Naive thymus-derived CD4-positive, alpha-beta T cell (primary cell): Measurements from ENCODE around the gene SLC34A1. TPM values are rescaled to one million over a fixed set of nuclear protein-coding genes. Genes with fewer than 3 reads are reported as not detected.
"Not testable (repeated sequence)": the region's sequence is repeated elsewhere in the genome, so short reads cannot be mapped to it uniquely, and the experiment has no call there.

ENCODE experiments used
- ATAC-seq: fragments of 150-1000 bp; cut with Tn5 transposase; 2 replicates; pipeline ENCODE4 v1.10.0; 2021; ENCODE audit warnings: mild to moderate bottlenecking, moderate library complexity
- CTCF ChIA-PET: fragments of 350-600 bp; sonication (Branson Sonifier 250); formaldehyde crosslinking; loops from one replicate; lab custom pipeline; 2021; ENCODE audit warnings: antibody characterized with exemption; lab: Charles Lee
- POLR2A ChIA-PET: fragments of 350-600 bp; sonication (Branson Sonifier 250); formaldehyde crosslinking; loops from one replicate; lab custom pipeline; 2021; ENCODE audit warnings: antibody characterized with exemption, inconsistent platforms; lab: Charles Lee
- DNase-seq, 9 donors: peaks; one replicate each; pipeline versions ENCODE4 v3.0.0 to v3.0.0-alpha.2; 2020 to 2022; ENCODE audit warnings: mixed read lengths in 1 of 9
- H3K27ac ChIP-seq: one replicate; pipeline ENCODE4 v1.7.0; 2013; ENCODE audit warnings: mild to moderate bottlenecking, low read depth, low read length, moderate library complexity
- H3K27me3 ChIP-seq, 2 donors: one replicate each; pipeline ENCODE4 v1.7.0; 2013; ENCODE audit warnings: low read length in 2 of 2, mild to moderate bottlenecking in 2 of 2, moderate library complexity in 2 of 2; ENCODE audit not compliant: control insufficient read depth in 2 of 2, insufficient read depth in 2 of 2
- H3K36me3 ChIP-seq, 3 experiments: 1 replicate in 2 of 3; 2 replicates in 1 of 3; pipeline ENCODE4 v1.7.0; 2013; ENCODE audit warnings: low read length in 3 of 3, mild to moderate bottlenecking in 3 of 3, moderate library complexity in 1 of 3; ENCODE audit not compliant: insufficient read depth in 3 of 3, control insufficient read depth in 2 of 3
- H3K4me1 ChIP-seq, 2 donors: one replicate each; pipeline ENCODE4 v1.7.0; 2013; ENCODE audit warnings: low read length in 2 of 2, mild to moderate bottlenecking in 2 of 2, moderate library complexity in 1 of 2; ENCODE audit not compliant: control insufficient read depth in 2 of 2, insufficient read depth in 2 of 2
- H3K4me3 ChIP-seq: 2 replicates; pipeline ENCODE4 v1.7.0; 2013; ENCODE audit warnings: mild to moderate bottlenecking, low read length
- H3K9me3 ChIP-seq, 3 experiments: 1 replicate in 2 of 3; 2 replicates in 1 of 3; pipeline ENCODE4 v1.7.0; 2013; ENCODE audit warnings: low read length in 3 of 3; ENCODE audit not compliant: control insufficient read depth in 2 of 3
- H3K27ac Mint-ChIP-seq, 9 donors: one replicate each; pipeline ENCODE4 v1.8.0; 2020 to 2022; ENCODE audit warnings: mixed read lengths in 9 of 9, mild to moderate bottlenecking in 8 of 9, moderate library complexity in 5 of 9, inconsistent platforms in 2 of 9
- H3K27me3 Mint-ChIP-seq, 5 donors: one replicate each; pipeline ENCODE4 v1.8.0; 2021 to 2022; ENCODE audit warnings: mixed read lengths in 5 of 5, mild to moderate bottlenecking in 1 of 5
- H3K36me3 Mint-ChIP-seq, 5 donors: one replicate each; pipeline ENCODE4 v1.8.0; 2020 to 2022; ENCODE audit warnings: mixed read lengths in 5 of 5, mild to moderate bottlenecking in 3 of 5, inconsistent platforms in 1 of 5
- H3K4me1 Mint-ChIP-seq, 7 donors: one replicate each; pipeline ENCODE4 v1.8.0; 2020 to 2022; ENCODE audit warnings: mixed read lengths in 7 of 7, mild to moderate bottlenecking in 3 of 7, inconsistent platforms in 1 of 7
- H3K4me3 Mint-ChIP-seq, 10 donors: one replicate each; pipeline ENCODE4 v1.8.0; 2020 to 2022; ENCODE audit warnings: mild to moderate bottlenecking in 10 of 10, mixed read lengths in 10 of 10, moderate library complexity in 6 of 10, inconsistent platforms in 2 of 10
- H3K9me3 Mint-ChIP-seq, 11 donors: one replicate each; pipeline ENCODE4 v1.8.0; 2020 to 2022; ENCODE audit warnings: mixed read lengths in 11 of 11, mild to moderate bottlenecking in 4 of 11, inconsistent platforms in 1 of 11, moderate library complexity in 1 of 11
- intact Hi-C, 2 donors: fragments of 100-400 bp; cut with micrococcal nuclease; formaldehyde crosslinking; loops; one replicate each; pipeline ENCODE4 v1.15.1; 2023
- polyA plus RNA-seq, 2 donors: library from polyadenylated mRNA; unstranded; fragments of 300-500 nt; fragmentation: Illumina TruSeq; gene quantifications; one replicate each; pipeline ENCODE4 v1.2.3, GENCODE V29; 2021
- total RNA-seq, 6 experiments: library from RNA in 5 of 6; stranded (reverse) in 5 of 6; gene quantifications; 1 replicate in 5 of 6; 2 replicates in 1 of 6; pipeline ENCODE4 v1.2.3 and lab custom pipeline; 2021 to 2026

The SLC34A1 gene
- total and polyA plus RNA-seq, 7 experiments from 2014 or later: 0.27 to 0.29 TPM; not detected in 5

GRCh38 chr5:177420472-177420871 is 36.2 kb downstream of the SLC34A1 start:
- intact Hi-C loops, H3K9me3 ChIP-seq, H3K4me3 ChIP-seq, H3K4me1 ChIP-seq, H3K27ac ChIP-seq, ATAC-seq, H3K27ac Mint-ChIP-seq, H3K36me3 ChIP-seq, H3K4me3 Mint-ChIP-seq, H3K36me3 Mint-ChIP-seq, H3K27me3 ChIP-seq, H3K27me3 Mint-ChIP-seq, H3K9me3 Mint-ChIP-seq, DNase-seq: not testable (repeated sequence)
- peaks cover 6 to 22% (median 15%) of the 10 kb centered on the region in 7 donors for H3K4me1 Mint-ChIP-seq
- ChIA-PET POLR2A (interaction anchor here (11.1 to 23.7 kb wide), 2 partner anchors 9 to 26 kb away, joined by 179 to 804 read pairs; partner anchors contain the start of genes GRK6 and PRR7), CTCF (interaction anchor here (0.8 kb wide), 1 partner anchor 28 kb away, joined by 4 read pairs; no protein-coding TSS in a partner anchor)

GRCh38 chr5:177421062-177421798 is 37.0 kb downstream of the SLC34A1 start:
- Mint-ChIP-seq H3K27me3 (peaks cover 0 to under 1% (median 0%) of the 10 kb centered on the region in 5 donors), H3K27ac (peak overlapping the region in 1 of 9 donors; percentile 48), H3K36me3 (no peaks in the 10 kb centered on the region), H3K9me3 (peaks cover 0 to 2% (median 0%) of the 10 kb centered on the region in 11 donors), H3K4me1 (peaks cover 9 to 25% (median 16%) of the 10 kb centered on the region in 7 donors), H3K4me3 (no peak overlapping the region)
- ATAC-seq: no peak
- Histone ChIP-seq H3K36me3 (no peaks in the 10 kb centered on the region), H3K4me3 (no peak overlapping the region), H3K27me3 (no peaks in the 10 kb centered on the region), H3K9me3 (no peaks in the 10 kb centered on the region), H3K27ac (no peak overlapping the region), H3K4me1 (peaks cover 10 to 12% of the 10 kb centered on the region in 2 donors)
- ChIA-PET POLR2A (interaction anchor here (0.9 to 23.7 kb wide), 4 partner anchors 8 to 26 kb away, joined by 3 to 804 read pairs (median 92); partner anchors contain the start of genes GRK6 and PRR7), CTCF (interaction anchor here (1.5 kb wide), 1 partner anchor 18 kb away, joined by 6 read pairs; no protein-coding TSS in a partner anchor)
- no peak for DNase-seq
- intact Hi-C loops: no loop called here

GRCh38 chr5:177423671-177424070 is 39.4 kb downstream of the SLC34A1 start:
- Mint-ChIP-seq H3K4me3 (no peak overlapping the region), H3K4me1 (peaks cover 10 to 31% (median 17%) of the 10 kb centered on the region in 7 donors), H3K9me3 (peaks cover 0 to 4% (median 0%) of the 10 kb centered on the region in 11 donors), H3K27ac (peak overlapping the region in 1 of 9 donors; percentile 42), H3K36me3 (peaks cover 0 to 8% (median 3%) of the 10 kb centered on the region in 5 donors), H3K27me3 (peaks cover 0 to 3% (median 0%) of the 10 kb centered on the region in 5 donors)
- intact Hi-C loops: no loop called here
- Histone ChIP-seq H3K36me3 (no peaks in the 10 kb centered on the region), H3K9me3 (no peaks in the 10 kb centered on the region), H3K4me3 (no peak overlapping the region), H3K4me1 (peaks cover 10 to 16% of the 10 kb centered on the region in 2 donors), H3K27ac (no peak overlapping the region), H3K27me3 (no peaks in the 10 kb centered on the region)
- ChIA-PET CTCF (interaction anchor here (1.0 to 10.2 kb wide), 5 partner anchors 10 to 31 kb away, joined by 3 to 91 read pairs (median 4); partner anchors contain the start of gene PRR7), POLR2A (interaction anchor here (3.4 to 23.7 kb wide), 4 partner anchors 8 to 23 kb away, joined by 15 to 804 read pairs (median 194); partner anchors contain the start of genes F12 and PRR7)
- DNase-seq (no peak), ATAC-seq (no peak)

- Mint-ChIP-seq H3K36me3 (peaks cover 0 to 18% (median 4%) of the 10 kb centered on the region in 5 donors), H3K4me1 (peaks cover 26 to 48% (median 32%) of the 10 kb centered on the region in 7 donors), H3K27me3 (peaks cover 0 to 3% (median 0%) of the 10 kb centered on the region in 5 donors), H3K4me3 (peak overlapping the region; percentile 87 to 96 (median 90)), H3K9me3 (peaks cover 0 to 4% (median 0%) of the 10 kb centered on the region in 11 donors), H3K27ac (peak overlapping the region; percentile 92 to 98 (median 96))
- Histone ChIP-seq H3K4me3 (peak overlapping the region; percentile 67), H3K27me3 (no peaks in the 10 kb centered on the region), H3K4me1 (peaks cover 20 to 30% of the 10 kb centered on the region in 2 donors), H3K36me3 (peaks cover 0 to 3% (median 0%) of the 10 kb centered on the region in 3 experiments), H3K9me3 (no peaks in the 10 kb centered on the region), H3K27ac (peak overlapping the region; percentile 82)
- intact Hi-C loops: loop anchor here (1.0 to 5.0 kb wide), 2 partner anchors 35 to 888 kb away; partner anchors contain the start of gene RNF44 (in 1 of the 2)
- ChIA-PET CTCF (interaction anchor here (0.6 to 10.3 kb wide), 5 partner anchors 16 to 36 kb away, joined by 3 to 116 read pairs (median 5); partner anchors contain the start of genes F12 and PFN3), POLR2A (interaction anchor here (0.8 to 23.7 kb wide), 9 partner anchors 8 to 890 kb away, joined by 3 to 804 read pairs (median 19); partner anchors contain the start of genes F12 and PRR7)
- ATAC-seq (no peak), DNase-seq (no peak)
Observed at GRCh38 chr5:177425196-177425800, 41.1 kb downstream of the SLC34A1 start.

GRCh38 chr5:177425801-177426565 is 41.7 kb downstream of the SLC34A1 start:
- intact Hi-C loops: loop anchor here (1.0 to 5.0 kb wide), 17 partner anchors 13 to 889 kb away; partner anchors contain the start of genes FAM193B (in 2 of the 2), PDLIM7 (in 2 of the 2), RNF44 (in 2 of the 2) and DDX41 (in 1 of the 2)
- H3K27ac Mint-ChIP-seq: peak overlapping the region; percentile 92 to 98 (median 96)
- peaks cover 33 to 54% (median 38%) of the 10 kb centered on the region in 7 donors for H3K4me1 Mint-ChIP-seq
- H3K9me3 Mint-ChIP-seq: peaks cover 0 to 3% (median 0%) of the 10 kb centered on the region in 11 donors
- H3K27me3 Mint-ChIP-seq: peaks cover 0 to 3% (median 0%) of the 10 kb centered on the region in 5 donors
- ATAC-seq (peak; percentile 89), DNase-seq (peak; percentile 89 to 100 (median 100))
- H3K36me3 ChIP-seq: peaks cover 0 to 10% (median 0%) of the 10 kb centered on the region in 3 experiments
- H3K36me3 Mint-ChIP-seq: peaks cover 0 to 23% (median 4%) of the 10 kb centered on the region in 5 donors
- CTCF ChIA-PET: interaction anchor here (1.0 to 10.3 kb wide), 3 partner anchors 23 to 35 kb away, joined by 3 to 116 read pairs (median 91); partner anchors contain the start of gene PFN3
- POLR2A ChIA-PET: interaction anchor here (0.8 to 23.7 kb wide), 15 partner anchors 7 to 891 kb away, joined by 3 to 804 read pairs (median 7); partner anchors contain the start of genes F12, PDLIM7, PRR7 and RGS14
- peaks cover 27 to 36% of the 10 kb centered on the region in 2 donors for H3K4me1 ChIP-seq
- H3K27ac ChIP-seq: peak overlapping the region; percentile 82
- H3K27me3 ChIP-seq: no peaks in the 10 kb centered on the region
- peak overlapping the region; percentile 67 for H3K4me3 ChIP-seq
- no peaks in the 10 kb centered on the region for H3K9me3 ChIP-seq
- peak overlapping the region; percentile 87 to 96 (median 90) for H3K4me3 Mint-ChIP-seq
